H1 (cell line): ENCODE data around the gene RESF1. TPM values are rescaled to one million over a fixed set of nuclear protein-coding genes. Genes with fewer than 3 reads are reported as not detected.

ENCODE experiments used
- CTCF ChIA-PET: fragments of 300-600 bp; sonication (Branson Sonifier 250); formaldehyde crosslinking; loops from one replicate; lab custom pipeline; 2021; ENCODE audit not compliant: partially characterized antibody; lab: Charles Lee
- POLR2A ChIA-PET: fragments of 300-600 bp; sonication (Branson Sonifier 250); formaldehyde crosslinking; loops from one replicate; lab custom pipeline; 2021; ENCODE audit warnings: inconsistent platforms; ENCODE audit not compliant: partially characterized antibody; lab: Charles Lee
- DNase-seq, 2 experiments: peaks; one replicate each; pipeline versions ENCODE4 v3.0.0 to v3.0.0-alpha.2; 2010 to 2022; ENCODE audit warnings: low spot score in 2 of 2, low read depth in 1 of 2, mixed read lengths in 1 of 2
- FAIRE-seq: peaks from 2 replicates; lab custom pipeline; 2011; peaks lifted over from hg19 to GRCh38; lab: Jason Lieb, UNC
- H2AFZ ChIP-seq: 2 replicates; pipeline ENCODE4 v1.8.1; 2012; ENCODE audit warnings: low read length, inconsistent platforms
- H2AK5ac ChIP-seq: 2 replicates; pipeline ENCODE4 v1.6.1; 2013; ENCODE audit warnings: low read depth, low read length
- H2BK120ac ChIP-seq: replicated peaks from 2 replicates; pipeline ENCODE3; 2013; ENCODE audit warnings: low read depth, low read length, inconsistent platforms
- H2BK12ac ChIP-seq: 2 replicates; pipeline ENCODE4 v1.6.1; 2013; ENCODE audit warnings: low read depth, low read length
- H2BK15ac ChIP-seq: 2 replicates; pipeline ENCODE4 v1.6.1; 2013; ENCODE audit warnings: low read length
- H2BK20ac ChIP-seq: 2 replicates; pipeline ENCODE4 v1.6.1; 2013; ENCODE audit warnings: low read length
- H2BK5ac ChIP-seq: 2 replicates; pipeline ENCODE4 v1.6.1; 2013; ENCODE audit warnings: low read depth, low read length
- H3K14ac ChIP-seq: 2 replicates; pipeline ENCODE4 v1.6.1; 2013; ENCODE audit warnings: inconsistent platforms; ENCODE audit not compliant: insufficient read length
- H3K18ac ChIP-seq: 2 replicates; pipeline ENCODE4 v1.6.1; 2013; ENCODE audit warnings: low read length; ENCODE audit errors: extremely low read depth
- H3K23ac ChIP-seq: 2 replicates; pipeline ENCODE4 v1.6.1; 2013; ENCODE audit warnings: inconsistent platforms; ENCODE audit not compliant: insufficient read length
- H3K23me2 ChIP-seq: 2 replicates; pipeline ENCODE4 v1.6.1; 2013; ENCODE audit warnings: low read depth, low read length
- H3K27ac ChIP-seq: 2 replicates; pipeline ENCODE4 v1.6.1; 2011; ENCODE audit warnings: low read depth, low read length, inconsistent platforms
- H3K27me3 ChIP-seq, 4 experiments: replicated peaks in 1 of 4; 1 replicate in 1 of 4; 2 replicates in 3 of 4; pipeline versions ENCODE4 v1.6.1 to v1.8.1; 2011 to 2013; ENCODE audit warnings: low read length in 3 of 4, mild to moderate bottlenecking in 3 of 4, inconsistent platforms in 2 of 4, mixed read lengths in 2 of 4, moderate library complexity in 1 of 4; ENCODE audit not compliant: control insufficient read depth in 3 of 4, insufficient read depth in 3 of 4; ENCODE audit errors: extremely low read depth in 1 of 4
- H3K36me3 ChIP-seq, 4 experiments: 2 replicates each; pipeline versions ENCODE4 v1.6.1 to v1.8.1; 2011 to 2013; ENCODE audit warnings: mild to moderate bottlenecking in 4 of 4, low read length in 3 of 4, moderate library complexity in 2 of 4, control low read depth in 1 of 4, inconsistent platforms in 1 of 4; ENCODE audit not compliant: insufficient read depth in 4 of 4, control insufficient read depth in 2 of 4
- H3K4ac ChIP-seq: replicated peaks from 2 replicates; pipeline ENCODE3; 2013; ENCODE audit warnings: low read length, low read depth, mixed read lengths, inconsistent platforms; ENCODE audit not compliant: insufficient read length
- H3K4me1 ChIP-seq, 4 experiments: replicated peaks in 1 of 4; 1 replicate in 1 of 4; 2 replicates in 3 of 4; pipeline versions ENCODE4 v1.6.1 to v1.8.1; 2011 to 2013; ENCODE audit warnings: low read length in 3 of 4, inconsistent platforms in 2 of 4, mixed read lengths in 1 of 4; ENCODE audit not compliant: insufficient read depth in 4 of 4, control insufficient read depth in 3 of 4
- H3K4me2 ChIP-seq, 2 experiments: 2 replicates each; pipeline versions ENCODE4 v1.6.1 to v1.8.1; 2011 to 2013; ENCODE audit warnings: low read depth in 2 of 2, low read length in 2 of 2, control low read depth in 1 of 2, inconsistent platforms in 1 of 2, mild to moderate bottlenecking in 1 of 2; ENCODE audit not compliant: insufficient read depth in 1 of 2
- H3K4me3 ChIP-seq, 4 experiments: fragments of 200-600, 300-600 bp in 1 of 4; sonication (generic), shearing (Covaris generic), sonication (Bioruptor Twin) in 1 of 4; 2 replicates each; pipeline versions ENCODE4 v1.5.1 to v1.8.1; 2011 to 2016; ENCODE audit warnings: low read length in 4 of 4, low read depth in 3 of 4, control low read depth in 2 of 4, inconsistent platforms in 2 of 4, mild to moderate bottlenecking in 2 of 4, mixed read lengths in 1 of 4, moderate library complexity in 1 of 4; ENCODE audit not compliant: insufficient read depth in 2 of 4; ENCODE audit errors: extremely low read depth in 1 of 4
- H3K56ac ChIP-seq: replicated peaks from 2 replicates; pipeline ENCODE3; 2013; ENCODE audit warnings: low read depth, mild to moderate bottlenecking, mixed read lengths, low read length, inconsistent platforms; ENCODE audit not compliant: insufficient read length
- H3K79me1 ChIP-seq: 2 replicates; pipeline ENCODE4 v1.6.1; 2013; ENCODE audit warnings: low read depth, low read length, control low read depth
- H3K79me2 ChIP-seq, 2 experiments: 2 replicates each; pipeline versions ENCODE4 v1.6.1 to v1.8.1; 2012 to 2013; ENCODE audit warnings: low read length in 2 of 2, mild to moderate bottlenecking in 2 of 2, inconsistent platforms in 1 of 2; ENCODE audit not compliant: insufficient read depth in 2 of 2, control insufficient read depth in 1 of 2
- H3K9ac ChIP-seq, 4 experiments: replicated peaks in 1 of 4; 1 replicate in 1 of 4; 2 replicates in 3 of 4; pipeline versions ENCODE4 v1.6.1 to v1.8.1; 2011 to 2013; ENCODE audit warnings: low read depth in 3 of 4, low read length in 3 of 4, control low read depth in 2 of 4, mild to moderate bottlenecking in 2 of 4, moderate library complexity in 2 of 4, inconsistent platforms in 1 of 4; ENCODE audit errors: extremely low read depth in 1 of 4
- H3K9me3 ChIP-seq, 2 experiments: 2 replicates each; pipeline versions ENCODE4 v1.6.1 to v1.8.1; 2012 to 2013; ENCODE audit warnings: mild to moderate bottlenecking in 2 of 2, moderate library complexity in 2 of 2, control low read depth in 1 of 2, inconsistent platforms in 1 of 2, low read depth in 1 of 2, low read length in 1 of 2, mixed read lengths in 1 of 2; ENCODE audit not compliant: insufficient read depth in 2 of 2
- H4K20me1 ChIP-seq, 2 experiments: replicated peaks in 1 of 2; 2 replicates each; pipeline versions ENCODE3 to v1.8.1; 2011 to 2013; ENCODE audit warnings: inconsistent platforms in 2 of 2, low read length in 2 of 2, mild to moderate bottlenecking in 1 of 2; ENCODE audit not compliant: insufficient read depth in 2 of 2, control insufficient read depth in 1 of 2
- H4K5ac ChIP-seq: 2 replicates; pipeline ENCODE4 v1.6.1; 2013; ENCODE audit warnings: low read length, low read depth, mixed read lengths, inconsistent platforms; ENCODE audit not compliant: insufficient read length
- H4K8ac ChIP-seq: 2 replicates; pipeline ENCODE4 v1.8.0; 2013; ENCODE audit warnings: mild to moderate bottlenecking, moderate library complexity, low read length, inconsistent platforms; ENCODE audit not compliant: insufficient read depth; ENCODE audit errors: extremely low read depth
- H4K91ac ChIP-seq: replicated peaks from 2 replicates; pipeline ENCODE3; 2013; ENCODE audit warnings: low read length, mixed read lengths, inconsistent platforms; ENCODE audit not compliant: insufficient read length
- CREB1 ChIP-seq: IDR thresholded peaks from 2 replicates; pipeline ENCODE4 v1.6.1; 2012; ENCODE audit warnings: inconsistent platforms
- KDM1A ChIP-seq: fragments of 200-600, 300-600 bp; sonication (generic); IDR thresholded peaks from 2 replicates; pipeline ENCODE4 v1.7.1; 2016; ENCODE audit warnings: mild to moderate bottlenecking, low read length, borderline replicate concordance
- MAFK ChIP-seq: IDR thresholded peaks from 2 replicates; pipeline ENCODE4 v1.6.1; 2012; ENCODE audit warnings: low read depth, mild to moderate bottlenecking, improper control_type of control experiment, low read length
- NANOG ChIP-seq: IDR thresholded peaks from 2 replicates; pipeline ENCODE4 v1.6.1; 2011; ENCODE audit warnings: low read length, low read depth, mild to moderate bottlenecking, inconsistent platforms; ENCODE audit not compliant: insufficient read depth, poor library complexity, severe bottlenecking
- SIN3A ChIP-seq, 2 experiments: IDR thresholded peaks in 1 of 2; conservative IDR thresholded peaks in 1 of 2; 2 replicates each; pipeline ENCODE4 v1.6.1; 2011 to 2012; ENCODE audit warnings: low read length in 2 of 2, improper control_type of control experiment in 1 of 2, low read depth in 1 of 2, mild to moderate bottlenecking in 1 of 2
- TAF1 ChIP-seq: IDR thresholded peaks from 2 replicates; pipeline ENCODE4 v1.6.1; 2011; ENCODE audit warnings: mild to moderate bottlenecking, low read depth, low read length
- ZNF274 ChIP-seq: IDR thresholded peaks from 2 replicates; pipeline ENCODE4 v1.7.0; 2012; ENCODE audit warnings: low read length, borderline replicate concordance; ENCODE audit errors: extremely low read depth
- WGBS, 2 experiments: shearing (Covaris generic) in 1 of 2; methylation state at CpG; one replicate each; pipeline versions ENCODE4 v1.1.6 to v1.1.7; 2013 to 2015; ENCODE audit warnings: low lambda C conversion rate in 2 of 2, mixed read lengths in 2 of 2, inconsistent platforms in 1 of 2, low coverage in 1 of 2, missing lambda C conversion rate in 1 of 2; ENCODE audit not compliant: insufficient replicate concordance in 2 of 2, insufficient coverage in 1 of 2, insufficient read length in 1 of 2; ENCODE audit errors: extremely low coverage in 1 of 2, missing lambda C conversion rate in 1 of 2; 5-methylcytosine and 5-hydroxymethylcytosine counted together
- polyA plus RNA-seq, 7 experiments: library from polyadenylated mRNA; depleted of rRNA in 3 of 7; stranded (reverse) in 5 of 7; unstranded in 2 of 7; fragments of >200 nt in 5 of 7; fragments of 200-250 nt in 2 of 7; gene quantifications; 1 replicate in 5 of 7; 2 replicates in 1 of 7; 4 replicates in 1 of 7; pipeline versions ENCODE4 v1.2.1 to v1.2.3, GENCODE V29; 2011 to 2013; ENCODE audit warnings: missing spikeins in 2 of 7, mixed read lengths in 2 of 7
- total RNA-seq: library from RNA; stranded (reverse); fragmentation: NEBNext Ultra II Directional; extraction: Animal tissue kit (Norgen Biotek cat#: 25700); gene quantifications from 2 replicates; pipeline ENCODE4 v1.2.1, GENCODE V29; 2021
- TF ChIP-seq, protein P1 (sequence below): IDR thresholded peaks from 2 replicates; pipeline ENCODE4 v1.6.1; 2011; ENCODE audit warnings: low read depth, mild to moderate bottlenecking, low read length; ENCODE audit not compliant: insufficient read depth

RESF1 gene
- total and polyA plus RNA-seq, 2 of the 8 experiments (the other 6 are each of a cell fraction or from before 2014, with no cell fraction given): 64.3 to 128 TPM

DNA sequence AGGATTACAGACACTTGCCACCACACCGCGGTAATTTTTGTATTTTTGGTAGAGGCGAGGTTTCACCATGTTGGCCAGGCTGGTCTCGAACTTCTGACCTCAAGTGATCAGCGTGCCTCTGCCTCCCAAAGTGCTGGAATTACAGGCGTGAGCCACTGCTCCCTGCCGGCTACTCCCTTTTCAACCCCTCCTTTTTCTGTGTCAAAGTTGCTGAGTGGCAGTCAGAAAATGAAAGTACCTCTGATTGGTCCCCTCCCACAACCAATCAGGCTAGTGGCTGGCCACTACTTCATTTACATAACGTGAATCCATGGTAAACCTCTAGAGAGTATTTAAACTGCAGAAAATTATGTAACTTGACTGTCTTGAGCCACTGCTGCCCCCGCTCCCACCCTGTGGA is 5.9 kb downstream of the RESF1 start:
- H3K4ac ChIP-seq: no peak overlapping the region
- H3K36me3 ChIP-seq: peaks cover 0 to 56% (median 13%) of the 10 kb centered on the region in 4 experiments; a peak in 5 of 8 replicates
- no peak overlapping the region for H2BK12ac ChIP-seq
- no peaks in the 10 kb centered on the region for H3K9me3 ChIP-seq
- H2BK20ac ChIP-seq: no peak overlapping the region
- H3K14ac ChIP-seq: no peak overlapping the region
- H3K79me2 ChIP-seq: peaks cover 52 to 98% of the 10 kb centered on the region in 2 experiments
- H3K9ac ChIP-seq: no peak overlapping the region
- H3K4me1 ChIP-seq: peaks cover 7 to 24% (median 21%) of the 10 kb centered on the region in 4 experiments; a peak in 6 of 7 replicates
- no peak overlapping the region for H3K4me3 ChIP-seq
- no peak for FAIRE-seq
- H2BK15ac ChIP-seq: no peak overlapping the region
- H3K4me2 ChIP-seq: no peak overlapping the region
- no peak overlapping the region for H4K8ac ChIP-seq
- no peak overlapping the region for H2BK5ac ChIP-seq
- H4K91ac ChIP-seq: no peak overlapping the region
- TF ChIP-seq SIN3A (conservative IDR thresholded peaks at IDR 0.05 in 1 of 2, IDR thresholded peaks at IDR 0.05 in 1 of 2; ENCODE audit: low read depth in 1 of 2, low read length in 2 of 2) (no peak), NANOG (no peak), TAF1 (no peak), CREB1 (no peak), ZNF274 (no peak), MAFK (no peak), KDM1A (0 out of 2 replicates have a peak, but pooled peaks have one; percentile 19)
- TF ChIP-seq, protein P1, sequence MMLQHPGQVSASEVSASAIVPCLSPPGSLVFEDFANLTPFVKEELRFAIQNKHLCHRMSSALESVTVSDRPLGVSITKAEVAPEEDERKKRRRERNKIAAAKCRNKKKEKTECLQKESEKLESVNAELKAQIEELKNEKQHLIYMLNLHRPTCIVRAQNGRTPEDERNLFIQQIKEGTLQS: no peak
- TF ChIP-seq, all 59 proteins: peak for 1
- peaks cover 0 to 14% of the 10 kb centered on the region in 2 experiments for H4K20me1 ChIP-seq
- H3K18ac ChIP-seq: no peak overlapping the region
- H3K27ac ChIP-seq: no peak overlapping the region
- no peak overlapping the region for H4K5ac ChIP-seq
- no peaks in the 10 kb centered on the region for H3K27me3 ChIP-seq
- H3K56ac ChIP-seq: no peak overlapping the region
- ChIA-PET POLR2A (interaction anchor here (0.6 kb wide), 1 partner anchor 215 kb away, joined by 3 read pairs; no protein-coding TSS in a partner anchor), CTCF (no interaction called here)
- H3K23me2 ChIP-seq: peaks cover under 1% of the 10 kb centered on the region
- no peak overlapping the region for H2AFZ ChIP-seq
- no peak overlapping the region for H3K23ac ChIP-seq
- no peak overlapping the region for H2AK5ac ChIP-seq
- H3K79me1 ChIP-seq: peaks cover 16% of the 10 kb centered on the region
- no peak for DNase-seq
- no peak overlapping the region for H2BK120ac ChIP-seq
- WGBS, 2 experiments: 94% methylated on average over 9 of the region's 9 CpGs; no CpG with 5 or more reads in 1 of the 2 experiments
